GM10266 (cell line): ENCODE measurements around the gene SYTL5.
A peak's percentile ranks its signal among the peaks of the same experiment; 100 is the strongest.
"Not testable (repeated sequence)": the region's sequence is repeated elsewhere in the genome, so short reads cannot be mapped to it uniquely, and the experiment has no call there.

Source experiments
- DNase-seq: peaks from one replicate; pipeline ENCODE4 v3.0.0; 2012; ENCODE audit errors: extremely low spot score
- TF ChIP-seq, protein P1 (sequence below): IDR thresholded peaks from 2 replicates; pipeline ENCODE4 v1.5.1; 2012; ENCODE audit warnings: mild to moderate bottlenecking, low read depth; ENCODE audit not compliant: control insufficient read depth, insufficient read depth; ENCODE audit errors: missing control alignments

Gene SYTL5

DNA sequence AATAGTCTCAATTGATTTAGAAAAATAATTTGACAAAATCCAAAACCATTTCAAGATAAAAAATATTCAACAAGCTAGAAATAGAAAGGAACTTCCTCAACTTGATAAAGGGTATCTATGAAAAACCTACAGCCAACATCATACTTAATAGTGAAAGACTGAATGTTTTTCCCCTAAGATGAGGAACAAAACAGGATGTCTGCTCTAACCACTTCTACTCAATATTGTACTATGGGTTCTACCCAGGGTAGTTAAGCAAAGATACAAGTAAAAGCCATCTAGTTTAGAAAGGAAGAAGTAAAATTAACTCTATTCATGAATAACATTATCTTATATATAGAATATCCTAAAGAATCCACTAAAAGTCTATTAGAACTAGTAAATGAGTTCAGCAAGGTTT, 21.5 kb upstream of the SYTL5 start:
- no peak for DNase-seq
- TF ChIP-seq, protein P1, sequence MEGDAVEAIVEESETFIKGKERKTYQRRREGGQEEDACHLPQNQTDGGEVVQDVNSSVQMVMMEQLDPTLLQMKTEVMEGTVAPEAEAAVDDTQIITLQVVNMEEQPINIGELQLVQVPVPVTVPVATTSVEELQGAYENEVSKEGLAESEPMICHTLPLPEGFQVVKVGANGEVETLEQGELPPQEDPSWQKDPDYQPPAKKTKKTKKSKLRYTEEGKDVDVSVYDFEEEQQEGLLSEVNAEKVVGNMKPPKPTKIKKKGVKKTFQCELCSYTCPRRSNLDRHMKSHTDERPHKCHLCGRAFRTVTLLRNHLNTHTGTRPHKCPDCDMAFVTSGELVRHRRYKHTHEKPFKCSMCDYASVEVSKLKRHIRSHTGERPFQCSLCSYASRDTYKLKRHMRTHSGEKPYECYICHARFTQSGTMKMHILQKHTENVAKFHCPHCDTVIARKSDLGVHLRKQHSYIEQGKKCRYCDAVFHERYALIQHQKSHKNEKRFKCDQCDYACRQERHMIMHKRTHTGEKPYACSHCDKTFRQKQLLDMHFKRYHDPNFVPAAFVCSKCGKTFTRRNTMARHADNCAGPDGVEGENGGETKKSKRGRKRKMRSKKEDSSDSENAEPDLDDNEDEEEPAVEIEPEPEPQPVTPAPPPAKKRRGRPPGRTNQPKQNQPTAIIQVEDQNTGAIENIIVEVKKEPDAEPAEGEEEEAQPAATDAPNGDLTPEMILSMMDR, result no peak

DNA sequence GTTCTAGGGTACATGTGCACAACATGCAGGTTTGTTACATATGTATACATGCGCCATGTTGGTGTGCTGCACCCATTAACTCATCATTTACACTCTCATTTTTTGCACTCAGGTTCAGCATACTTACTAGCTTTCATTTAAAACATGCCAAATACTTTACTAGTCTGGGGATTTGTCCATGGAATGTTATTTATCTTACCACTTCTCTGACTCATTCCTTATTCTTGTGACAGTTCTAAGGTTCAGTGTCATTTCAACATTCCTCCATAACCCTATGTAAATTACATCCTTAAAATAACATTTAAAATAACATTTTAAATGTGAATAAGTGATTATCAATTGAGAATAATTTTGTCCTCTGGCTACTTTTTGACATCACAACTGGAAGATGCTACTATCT, 19.5 kb upstream of the SYTL5 start:
- no peak for DNase-seq
- TF ChIP-seq, protein P1, result no peak

DNA sequence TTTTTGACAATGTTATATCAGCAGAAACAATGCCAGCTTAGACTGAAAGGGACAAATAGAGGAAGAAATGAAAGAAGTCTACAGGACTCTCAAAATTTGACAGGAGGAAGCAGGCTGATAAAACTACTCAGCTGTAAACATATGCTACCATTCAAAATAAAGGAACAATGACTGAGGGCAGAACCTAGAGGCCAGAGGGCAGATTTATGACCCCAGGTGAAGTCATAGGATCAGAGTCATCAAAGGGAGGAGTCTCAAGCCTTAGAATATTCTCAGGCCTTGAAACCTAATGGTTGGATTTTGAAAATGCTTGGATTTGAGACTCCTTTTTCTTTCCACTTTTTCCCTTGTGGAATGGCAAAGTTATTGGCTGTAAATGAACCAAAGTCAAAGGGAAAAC, 17.0 kb upstream of the SYTL5 start:
- DNase-seq, result no peak
- TF ChIP-seq, protein P1, result no peak

DNA sequence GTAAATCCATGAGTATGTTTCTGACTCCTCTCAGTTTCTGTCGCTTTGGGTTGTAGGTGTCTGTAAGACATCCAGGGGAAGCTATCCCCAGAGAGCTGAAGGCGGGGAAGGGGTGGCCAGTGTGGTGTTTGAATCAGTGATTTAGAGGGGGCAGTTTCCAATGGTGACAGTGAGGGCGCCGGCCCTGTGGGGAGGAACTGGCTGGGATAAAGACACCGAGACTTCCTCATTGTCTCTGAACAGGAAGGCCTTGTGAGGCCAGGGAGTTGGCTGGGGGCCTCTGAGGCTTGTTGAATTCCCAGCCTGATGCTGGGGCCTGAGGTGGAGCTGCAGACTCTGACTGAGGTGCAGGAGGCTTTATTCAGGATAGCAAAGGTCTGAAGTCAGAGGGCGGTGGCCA, 15.1 kb upstream of the SYTL5 start:
- not testable (repeated sequence) for DNase-seq

DNA sequence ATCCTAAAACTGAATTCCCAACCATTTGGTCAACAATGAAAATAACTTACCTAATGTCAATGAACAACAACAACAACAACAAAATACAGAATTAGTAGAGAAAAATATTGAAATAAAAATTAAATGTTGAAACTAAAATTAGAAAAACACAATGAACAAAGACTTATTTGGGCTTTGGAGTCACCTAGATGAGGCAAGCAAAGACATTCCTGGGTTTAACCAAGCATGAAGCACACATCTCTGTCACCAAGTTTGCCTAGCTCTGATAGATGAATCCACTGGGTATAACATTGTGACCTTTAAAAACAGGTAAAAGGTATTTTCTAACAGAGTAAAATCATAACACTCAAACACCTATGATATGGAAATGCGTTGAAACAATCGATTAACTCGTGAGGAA, 13.2 kb upstream of the SYTL5 start:
- DNase-seq, result no peak

DNA sequence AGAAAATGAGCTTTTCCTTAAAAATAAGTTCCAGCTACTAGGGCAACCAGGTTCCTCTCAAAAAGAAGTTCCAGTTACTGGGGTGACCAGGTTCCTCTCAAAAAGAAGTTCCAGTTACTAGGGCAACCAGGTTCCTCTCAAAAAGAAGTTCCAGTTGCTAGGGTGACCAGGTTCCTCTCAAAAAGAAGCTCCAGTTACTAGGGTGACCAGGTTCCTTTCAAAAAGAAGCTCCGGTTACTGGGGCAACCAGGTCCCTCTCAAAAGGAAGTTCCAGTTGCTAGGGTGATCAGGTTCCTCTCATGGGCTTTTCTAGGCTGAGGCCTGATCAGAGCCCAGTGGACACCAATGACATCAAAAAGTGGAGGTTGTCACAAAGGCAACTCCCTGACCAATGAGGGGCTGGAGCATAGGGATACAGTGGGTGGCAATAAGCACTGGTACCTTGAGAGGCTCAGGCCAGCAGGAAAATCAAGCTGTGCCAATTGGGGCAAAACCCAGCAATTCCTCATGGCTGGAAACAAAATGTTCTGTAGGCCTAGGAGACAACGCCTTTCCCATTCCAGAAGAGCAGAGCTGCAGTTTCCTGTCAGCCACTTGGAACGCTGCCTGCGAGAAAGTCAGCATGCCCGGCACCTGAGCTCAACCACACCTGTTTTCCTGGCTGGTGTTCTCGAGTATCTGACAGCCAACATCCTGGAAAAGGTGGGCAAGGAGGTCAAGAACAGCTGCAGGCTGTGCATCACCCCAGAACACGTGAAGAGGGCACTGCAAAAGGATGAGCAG, 12.3 kb upstream of the SYTL5 start:
- peak; percentile 8 for DNase-seq
- TF ChIP-seq, protein P1, result no peak

More for the DNA sequence above, 13.2 kb upstream of the SYTL5 start:
- TF ChIP-seq, protein P1, result no peak

DNA sequence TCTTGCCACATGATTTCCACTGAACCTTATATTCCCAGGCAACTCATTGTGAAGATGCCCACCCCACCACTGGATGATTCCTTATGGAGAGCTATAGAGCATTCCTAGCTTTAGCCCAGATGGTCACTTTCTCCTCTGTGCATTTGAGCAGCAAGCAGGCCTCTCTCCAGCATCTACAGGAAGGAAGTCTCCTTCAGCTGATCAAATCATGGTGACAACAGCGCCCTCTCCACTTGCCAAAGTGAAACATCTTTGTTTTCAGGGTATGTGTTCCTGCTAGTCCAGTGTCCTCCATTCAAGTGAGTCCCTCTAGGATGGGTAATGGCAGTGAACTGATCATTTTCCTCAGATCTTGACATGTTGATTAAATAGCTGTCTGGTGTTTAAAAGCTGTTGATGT, 10.9 kb upstream of the SYTL5 start:
- TF ChIP-seq, protein P1, result no peak
- no peak for DNase-seq

DNA sequence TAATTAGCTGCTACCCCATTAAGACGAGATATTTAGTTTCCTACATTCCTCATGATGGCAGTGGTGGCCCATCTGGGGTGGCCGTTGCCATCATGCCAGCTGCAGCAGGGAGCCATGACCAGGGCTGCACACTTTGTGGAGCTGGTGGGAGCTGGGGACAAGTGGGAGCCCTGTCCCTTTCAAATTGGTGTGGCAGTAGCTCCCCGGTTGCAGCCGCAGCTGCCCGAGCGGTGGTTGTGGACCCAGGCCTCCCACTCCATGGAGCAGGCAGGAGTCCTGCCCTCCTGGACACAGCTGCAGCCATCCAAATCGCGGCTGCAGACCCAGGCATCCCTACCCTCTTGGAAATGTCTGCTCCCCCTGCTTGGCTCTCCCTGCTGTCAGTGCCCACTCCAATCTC, 9.3 kb upstream of the SYTL5 start:
- TF ChIP-seq, protein P1, result no peak
- no peak for DNase-seq
